GM19351 (cell line): ENCODE results near the gene PGGT1B.
"Not testable (repeated sequence)": the region's sequence is repeated elsewhere in the genome, so short reads cannot be mapped to it uniquely, and the experiment has no call there.

ENCODE experiments used
- ATAC-seq: cut with Tn5 transposase; IDR thresholded peaks from one replicate; pipeline ENCODE4 v1.9.1; 2021; ENCODE audit warnings: mild to moderate bottlenecking, moderate library complexity; ENCODE audit not compliant: unreplicated experiment

Gene PGGT1B

DNA sequence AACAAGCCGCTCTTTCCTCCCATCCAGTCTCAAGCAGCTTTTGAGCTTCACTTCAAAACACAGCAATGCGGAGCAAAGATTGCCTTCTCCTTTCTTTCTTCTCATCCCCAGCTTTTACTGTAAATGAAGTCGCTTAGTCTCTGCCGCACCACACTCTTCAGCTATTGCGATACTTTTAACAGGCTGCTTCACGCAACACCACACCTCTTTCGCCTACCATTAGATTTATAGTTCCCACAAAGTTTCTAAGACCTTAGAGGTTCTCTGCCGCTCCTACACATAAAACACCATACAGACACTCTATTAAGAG lies 711 bp downstream of the PGGT1B start:
- ATAC-seq, result peak; percentile 44

DNA sequence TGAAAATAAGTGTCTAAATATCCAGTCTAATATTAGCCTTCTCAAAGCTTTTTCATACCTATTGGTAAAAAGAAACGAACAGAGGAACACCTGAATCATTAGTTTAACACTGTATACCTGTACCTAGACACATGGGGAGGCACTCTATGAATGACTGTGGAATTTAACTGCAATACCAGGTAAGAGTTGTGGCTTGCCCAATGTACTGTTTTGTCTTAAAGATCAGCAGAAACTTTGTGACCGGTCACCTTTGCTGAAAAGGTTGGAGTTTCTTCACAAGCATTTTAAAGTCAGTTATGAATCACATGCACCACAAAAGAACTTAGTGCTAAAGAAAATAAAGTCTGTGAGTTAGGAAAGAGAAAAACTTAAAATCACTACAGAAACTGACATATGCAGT lies 2.4 kb downstream of the PGGT1B start:
- no peak for ATAC-seq

DNA sequence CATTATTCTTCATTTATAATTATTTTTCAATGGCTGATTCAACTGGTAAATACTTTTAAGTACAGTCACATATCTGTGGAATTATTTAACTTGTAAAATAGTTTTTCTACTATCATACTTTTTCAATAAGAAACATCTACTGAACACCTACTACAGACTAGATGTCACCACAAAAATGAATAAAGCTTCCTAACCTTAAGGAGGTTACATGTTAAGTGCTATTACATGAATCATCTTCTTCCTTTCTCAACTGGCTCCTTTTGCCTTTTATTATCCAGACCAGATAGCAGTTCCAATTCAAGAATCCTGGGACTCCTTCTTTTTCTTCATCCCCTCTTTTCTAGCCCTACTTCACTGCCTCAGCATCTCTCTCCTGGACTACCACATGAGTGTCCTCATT lies 4.7 kb downstream of the PGGT1B start:
- ATAC-seq, result no peak

DNA sequence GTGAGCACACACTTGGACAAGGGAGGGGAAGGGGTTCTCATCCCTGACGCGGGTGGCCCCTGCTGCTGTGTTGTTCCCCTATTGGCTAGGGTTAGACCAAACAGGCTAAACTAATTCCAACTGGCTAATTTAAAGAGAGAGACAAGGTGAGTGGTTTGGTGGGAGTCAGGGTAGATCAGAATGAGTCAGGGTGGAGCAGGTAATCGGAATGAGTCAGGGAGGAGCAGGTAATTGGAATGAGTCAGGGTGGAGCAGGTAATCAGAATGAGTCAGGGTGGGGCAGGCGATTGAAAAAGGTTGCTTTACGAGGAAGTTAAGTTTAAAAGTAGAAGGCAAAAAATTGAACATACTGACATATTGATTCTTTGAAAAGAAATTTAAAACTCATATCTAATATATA lies 13.3 kb downstream of the PGGT1B start:
- not testable (repeated sequence) for ATAC-seq

DNA sequence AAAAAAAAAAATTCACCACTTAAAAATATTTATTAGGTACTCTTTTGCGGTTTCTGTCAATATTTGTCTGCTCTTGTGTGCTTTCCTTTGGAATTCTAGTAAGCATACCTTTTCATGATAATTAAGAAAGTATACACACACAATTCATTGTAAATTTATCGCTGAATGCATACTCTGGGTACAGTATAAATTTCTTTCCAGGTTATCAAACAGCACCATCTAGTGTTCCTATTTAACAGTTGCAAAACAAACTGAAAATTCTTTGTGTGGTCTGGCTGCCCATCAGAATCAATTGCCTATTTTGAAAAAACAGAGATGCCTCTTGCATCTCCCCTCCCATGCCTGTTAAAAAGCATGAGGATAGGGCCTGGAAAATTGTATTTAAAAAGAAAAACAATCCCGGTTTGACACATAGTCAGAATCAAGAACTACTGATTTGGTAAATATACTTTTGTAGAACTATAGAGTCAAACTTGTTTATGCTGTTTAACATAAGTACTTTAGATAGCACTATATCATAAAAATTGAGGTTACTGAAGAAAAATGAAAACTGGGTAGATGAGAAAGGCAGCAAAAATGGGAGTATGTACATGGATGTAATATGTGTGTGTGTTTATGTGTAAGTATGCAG lies 16.2 kb downstream of the PGGT1B start:
- peak; percentile 61 for ATAC-seq

DNA sequence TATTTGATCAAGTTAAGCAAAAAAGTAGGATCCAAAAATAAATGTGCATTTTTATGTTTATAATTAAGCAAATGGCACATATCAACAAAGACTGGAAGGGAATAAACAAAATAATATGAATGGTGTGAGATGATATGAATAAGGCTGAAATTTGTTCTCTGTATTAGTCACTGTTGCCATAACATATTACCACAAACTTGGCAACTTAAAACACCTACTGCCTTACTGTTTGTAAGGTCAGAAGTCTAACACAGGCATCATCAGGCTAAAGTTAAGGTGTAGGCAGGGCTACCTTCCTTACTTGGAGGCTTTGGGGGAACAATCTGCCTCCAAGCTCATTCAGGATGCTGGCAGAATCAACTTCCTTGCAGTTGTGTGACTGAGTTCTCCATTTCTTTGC lies 19.3 kb downstream of the PGGT1B start:
- ATAC-seq, result peak; percentile 87

DNA sequence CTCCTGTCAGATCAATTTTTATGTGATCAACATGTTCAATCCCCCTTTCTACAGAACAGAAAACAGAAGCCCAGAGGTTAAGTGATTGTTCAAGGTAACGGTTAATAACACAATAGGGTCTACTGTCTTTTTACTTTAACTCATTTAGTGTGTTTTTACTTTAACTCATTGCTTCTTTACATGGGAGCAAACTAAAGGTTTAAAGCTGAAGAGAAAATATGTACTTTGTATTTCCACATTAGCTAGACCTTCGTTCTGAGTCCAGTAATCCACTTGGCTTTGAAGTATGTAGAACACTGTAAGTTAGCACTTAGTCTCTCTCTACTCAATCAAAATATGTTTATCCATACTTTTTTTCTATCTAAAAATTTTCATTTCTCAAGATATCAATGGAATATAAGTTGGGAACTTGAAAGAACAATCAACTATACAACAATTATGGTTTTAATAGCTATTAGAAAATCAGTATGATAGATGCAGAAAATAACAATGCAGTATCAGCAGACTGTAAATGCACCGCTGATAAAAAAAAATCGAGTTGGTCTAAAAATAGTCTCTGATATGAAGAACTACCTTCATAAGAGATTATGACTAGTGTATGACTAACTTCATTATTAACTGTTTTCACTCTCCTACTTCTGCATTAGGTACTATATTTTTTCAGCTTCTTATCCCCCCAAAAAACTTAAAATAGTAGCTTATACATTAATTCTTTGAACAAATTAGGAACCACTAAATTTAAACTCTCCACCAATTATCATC lies 20.6 kb downstream of the PGGT1B start:
- ATAC-seq, result no peak

DNA sequence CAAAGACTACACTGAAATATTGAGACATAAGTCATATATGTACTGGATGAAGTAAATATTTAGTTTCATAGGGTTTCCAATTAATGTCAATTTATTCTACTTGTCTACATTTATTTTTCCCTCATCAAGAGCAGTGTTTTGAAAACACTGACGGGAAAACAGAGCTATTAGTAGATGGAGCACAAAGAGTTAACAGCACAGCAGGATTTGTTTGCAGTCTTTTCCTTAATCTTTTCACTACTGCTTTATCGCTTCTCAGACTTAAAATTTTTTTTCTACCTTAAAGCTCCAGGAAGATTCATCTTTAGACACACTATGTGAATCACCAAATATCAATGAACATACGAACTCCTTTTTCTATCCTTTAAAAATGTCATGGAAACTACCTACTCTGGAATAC lies 25.6 kb downstream of the PGGT1B start:
- ATAC-seq, result no peak

DNA sequence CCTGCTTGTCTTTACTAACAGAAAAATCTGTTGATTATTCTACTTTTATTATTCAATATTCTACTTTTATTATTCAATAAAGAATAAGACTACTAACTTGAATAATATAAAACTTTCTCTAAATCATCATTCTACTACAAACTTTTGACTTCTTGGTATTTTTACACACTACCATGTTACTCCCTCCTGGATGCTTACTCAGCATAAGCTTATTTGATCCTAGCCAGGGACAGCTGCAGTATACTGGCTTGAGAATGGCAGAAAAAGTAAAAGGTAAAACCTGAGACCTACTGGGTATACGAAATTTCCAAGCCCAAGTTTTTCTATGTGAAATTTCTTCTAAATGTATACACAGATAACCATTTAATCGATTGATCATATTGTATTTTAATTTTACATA lies 26.1 kb downstream of the PGGT1B start:
- no peak for ATAC-seq

DNA sequence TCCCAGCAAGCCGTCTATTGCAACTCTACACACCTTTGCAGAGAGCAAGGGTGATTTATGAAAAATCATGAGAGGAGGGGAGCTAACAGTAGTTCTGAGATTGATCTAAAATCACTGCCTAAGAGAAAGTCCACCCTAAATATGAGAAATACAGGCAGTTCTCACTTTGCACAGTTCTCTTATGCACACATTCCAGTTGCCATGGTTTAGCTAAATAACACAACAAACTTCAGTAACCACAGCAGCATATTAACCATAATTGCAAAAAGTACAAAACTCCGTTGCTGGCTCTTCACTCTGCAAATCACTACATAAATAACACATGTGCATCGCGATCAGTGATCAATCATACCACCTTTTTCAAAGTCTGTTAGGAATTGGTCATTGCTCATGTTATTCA lies 31.1 kb downstream of the PGGT1B start:
- no peak for ATAC-seq

DNA sequence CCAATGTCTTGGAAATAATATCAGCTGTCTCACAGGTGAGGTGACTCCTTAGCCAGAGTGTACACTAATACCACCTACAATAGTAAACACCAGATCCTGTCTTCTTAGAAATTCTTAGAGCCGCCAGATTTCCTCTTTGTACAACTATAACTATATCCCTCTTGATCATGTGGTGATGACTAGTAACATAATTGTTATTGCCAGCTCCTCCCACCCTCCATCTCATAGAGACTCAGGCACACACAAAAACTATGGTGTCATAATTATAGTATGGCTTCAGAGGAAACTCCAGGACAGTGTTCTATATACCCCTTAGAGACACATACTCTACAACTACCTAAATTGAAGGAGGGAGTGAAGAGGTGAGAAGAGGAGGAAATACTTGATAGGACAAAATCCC lies 33.1 kb downstream of the PGGT1B start:
- no peak for ATAC-seq

DNA sequence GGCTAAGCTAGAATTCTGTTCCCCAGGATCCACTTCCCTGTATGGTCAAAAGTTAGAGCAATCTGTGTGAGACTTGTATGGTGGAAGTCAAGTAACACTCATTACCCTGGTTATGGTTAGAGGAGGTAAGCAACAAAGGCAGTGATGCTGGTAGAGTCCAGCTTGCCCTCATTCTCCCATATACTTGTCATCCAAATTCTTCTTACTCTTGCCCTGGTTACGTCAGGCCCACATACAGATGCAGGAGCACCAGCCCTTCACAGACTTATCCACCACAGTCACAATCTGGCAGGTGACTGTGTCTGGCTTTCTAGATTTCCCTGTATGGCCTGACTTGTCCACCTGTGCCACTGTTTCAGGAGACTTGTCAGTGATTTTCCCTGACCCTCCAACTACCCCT lies 35.4 kb downstream of the PGGT1B start:
- ATAC-seq, result no peak

DNA sequence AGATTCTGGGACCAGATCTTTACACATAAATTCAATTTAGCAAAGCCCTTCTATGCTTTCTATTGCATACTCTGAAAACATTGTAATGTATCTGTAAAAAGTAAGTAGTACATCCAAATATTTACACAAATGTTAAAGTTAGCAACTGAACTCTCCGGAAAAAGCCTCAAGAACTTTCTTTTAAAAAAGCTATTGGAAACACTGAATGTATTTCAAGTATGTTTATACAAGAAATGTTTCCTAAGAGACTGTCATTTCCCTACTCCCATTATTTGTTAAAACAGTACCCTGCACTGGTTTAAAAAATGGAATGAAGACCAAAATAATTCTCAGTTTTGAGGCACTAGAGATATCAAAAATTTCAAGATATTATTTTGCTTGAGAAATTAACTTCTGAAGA lies 48.1 kb downstream of the PGGT1B start:
- no peak for ATAC-seq

DNA sequence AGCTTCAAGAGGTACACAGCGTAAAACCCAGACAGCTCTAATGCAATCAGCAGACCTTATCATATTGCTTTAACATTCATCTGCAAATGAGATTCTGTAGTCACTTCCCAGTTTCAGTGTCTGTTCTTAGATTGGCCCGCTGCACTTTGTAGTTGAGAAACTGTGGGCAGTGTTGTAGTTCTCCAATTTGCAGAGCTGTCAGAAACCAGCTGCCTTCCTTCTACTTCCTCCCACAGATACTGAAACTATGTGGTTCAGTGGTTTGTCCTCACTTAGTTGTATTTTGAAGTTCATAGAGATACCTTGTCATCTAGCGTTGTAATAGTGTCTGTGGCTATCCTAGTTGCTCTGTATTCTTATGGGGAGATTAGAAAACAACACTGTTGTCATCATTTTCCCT lies 53.4 kb downstream of the PGGT1B start:
- peak; percentile 99 for ATAC-seq

DNA sequence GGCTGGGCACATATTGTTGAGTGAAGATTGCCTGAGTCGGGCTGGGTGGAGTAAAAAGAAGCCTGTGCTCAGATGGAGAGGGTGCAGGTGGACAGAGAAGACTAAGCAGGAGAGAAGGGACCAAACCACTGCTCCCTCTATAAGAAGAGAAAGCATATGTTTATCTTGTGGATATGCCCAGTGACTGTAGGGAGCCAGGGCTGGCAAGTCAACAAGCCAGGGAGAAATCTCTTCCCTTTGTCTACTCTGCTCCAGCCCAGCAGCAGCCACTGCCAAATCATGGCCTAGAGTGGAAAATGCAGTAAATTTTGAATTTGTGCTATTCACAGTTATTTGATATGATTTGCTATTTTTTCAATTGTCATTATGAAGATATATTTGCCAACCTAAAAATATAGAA lies 59.7 kb downstream of the PGGT1B start:
- ATAC-seq, result no peak

DNA sequence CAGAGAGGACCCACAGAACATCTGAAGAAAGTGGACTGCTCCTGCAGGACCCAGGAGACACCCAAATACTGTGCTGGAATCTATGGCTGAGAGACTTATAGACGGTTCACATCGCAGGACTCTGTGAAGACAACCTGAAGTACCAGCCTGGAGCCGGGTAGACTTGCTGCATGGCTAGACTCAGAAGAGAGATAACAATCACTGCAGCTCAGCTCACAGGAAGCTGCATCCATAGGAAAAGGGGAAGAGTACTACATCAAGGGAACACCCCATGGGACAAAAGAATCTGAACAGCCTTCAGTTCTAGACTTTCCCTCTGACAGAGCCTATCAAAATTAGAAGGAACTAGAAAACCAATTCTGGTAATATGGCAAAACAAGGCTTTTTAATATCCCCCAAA lies 66.5 kb downstream of the PGGT1B start:
- ATAC-seq, result no peak

DNA sequence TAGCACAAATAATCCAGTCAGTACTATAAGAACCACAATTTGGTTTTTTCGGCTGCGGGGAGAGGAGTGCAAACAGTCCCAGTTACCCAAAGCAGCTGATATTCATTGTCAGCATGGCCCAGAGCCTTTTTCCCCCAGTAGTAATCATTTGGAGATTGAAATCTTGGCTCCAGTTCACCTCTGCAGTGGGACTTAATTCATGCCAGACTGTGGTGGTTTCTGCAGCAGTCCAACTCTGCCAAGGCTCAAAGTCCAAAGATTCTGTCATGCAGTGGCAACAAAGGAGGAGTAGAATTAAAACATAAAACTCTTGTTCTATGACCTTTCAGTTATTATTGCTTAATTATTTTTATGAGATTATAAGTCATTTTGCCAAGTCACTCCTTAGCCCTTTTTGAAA lies 68.0 kb downstream of the PGGT1B start:
- ATAC-seq, result no peak

DNA sequence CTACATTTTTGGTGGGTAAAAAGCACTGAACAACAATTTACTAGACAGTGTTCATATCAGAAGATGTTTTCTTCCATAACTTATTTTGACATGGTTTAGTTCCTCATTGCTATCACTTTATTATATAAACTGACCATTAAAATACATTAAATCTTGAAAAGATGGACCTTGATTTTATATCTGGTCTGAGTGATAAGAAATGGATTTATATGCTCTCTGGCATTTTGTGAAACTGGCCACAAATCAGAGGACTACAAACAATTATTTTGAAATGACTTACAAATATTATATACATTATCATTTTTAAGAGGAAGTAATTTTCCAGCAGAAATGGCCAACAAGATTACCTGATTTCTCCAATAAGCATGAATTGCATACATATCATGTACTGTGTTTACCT lies 69.4 kb downstream of the PGGT1B start:
- ATAC-seq, result no peak

DNA sequence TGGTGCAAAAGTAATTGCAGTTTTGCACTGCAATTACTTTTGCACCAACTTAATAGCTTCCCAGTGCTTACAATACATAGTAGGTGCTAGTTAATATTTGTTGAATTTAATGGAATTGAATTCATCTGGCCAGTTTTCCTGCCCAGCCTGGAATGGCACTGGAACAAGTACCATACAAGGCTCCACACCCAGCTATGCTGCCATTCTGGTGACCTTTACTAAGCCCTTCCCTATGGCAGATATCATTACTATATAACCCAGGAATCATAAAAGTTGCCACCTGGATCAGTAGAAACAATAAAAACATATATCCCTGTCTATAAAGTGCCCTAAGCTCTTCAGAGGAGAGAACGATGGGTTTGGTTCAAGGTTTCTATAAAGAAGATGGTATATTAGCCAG lies 70.6 kb downstream of the PGGT1B start:
- no peak for ATAC-seq

DNA sequence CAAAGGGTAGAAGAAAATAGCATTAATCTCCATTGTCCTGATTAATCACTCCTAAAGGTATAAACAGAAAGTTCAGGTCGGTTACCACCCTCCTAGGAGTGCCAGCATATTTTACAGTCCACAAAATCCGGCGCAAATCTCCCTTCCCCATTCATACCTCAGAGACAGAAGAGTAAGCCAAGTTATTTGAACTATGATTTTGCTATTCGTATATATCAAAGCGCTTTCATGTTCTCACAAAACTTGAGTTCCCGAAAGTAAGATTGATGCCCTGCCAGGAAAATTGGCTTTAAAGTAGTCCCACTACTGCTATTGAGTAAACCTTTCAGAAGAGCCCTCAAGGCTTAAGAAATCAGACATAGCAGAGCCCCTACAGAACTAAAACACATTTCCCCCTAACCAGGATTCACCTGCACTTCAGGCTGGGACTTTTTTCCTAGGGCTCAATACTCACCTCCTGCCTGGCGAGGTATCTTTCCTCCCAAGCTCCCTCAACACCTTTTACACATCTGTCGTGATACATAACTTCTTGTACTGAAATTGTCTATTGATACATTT lies 71.1 kb downstream of the PGGT1B start:
- ATAC-seq, result no peak

DNA sequence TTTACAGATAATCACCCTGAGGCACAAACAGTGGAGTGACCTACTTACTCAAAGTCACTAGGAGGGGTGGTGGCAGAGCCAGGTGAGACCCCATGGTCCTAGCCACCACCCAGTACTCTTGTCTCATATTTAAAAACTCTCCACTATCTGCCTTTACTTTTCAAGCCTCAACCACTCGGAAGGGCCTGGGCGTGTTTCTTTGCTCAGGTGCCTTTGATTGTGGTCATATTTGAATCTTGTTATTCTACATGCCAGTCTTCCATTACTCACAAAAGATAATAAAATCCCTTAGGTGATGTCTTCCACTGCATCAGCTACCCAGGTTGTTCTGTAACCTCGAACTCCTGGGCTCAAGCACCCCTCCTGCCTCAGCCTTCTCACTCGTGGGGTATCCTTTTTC lies 72.3 kb downstream of the PGGT1B start:
- ATAC-seq, result no peak

DNA sequence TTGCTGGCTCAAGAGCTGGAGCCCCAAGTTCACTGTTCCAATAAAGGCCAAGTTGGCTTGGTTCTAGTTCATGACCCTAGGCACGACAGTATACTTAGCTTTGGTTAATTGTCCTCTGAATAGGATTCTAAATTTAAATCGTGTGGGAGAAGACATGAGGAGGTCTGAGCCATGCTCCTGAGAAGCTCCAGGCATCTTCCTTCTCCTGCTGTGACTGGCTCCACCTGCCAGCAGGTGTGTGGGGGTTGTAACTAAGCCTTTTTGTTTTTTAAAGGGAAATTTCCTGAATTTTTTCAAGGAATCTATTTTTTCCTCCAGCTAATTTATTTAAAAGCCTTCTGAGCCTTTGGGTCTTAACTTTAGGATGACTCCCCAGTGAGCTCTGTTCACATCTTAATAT lies 72.8 kb downstream of the PGGT1B start:
- ATAC-seq, result no peak

DNA sequence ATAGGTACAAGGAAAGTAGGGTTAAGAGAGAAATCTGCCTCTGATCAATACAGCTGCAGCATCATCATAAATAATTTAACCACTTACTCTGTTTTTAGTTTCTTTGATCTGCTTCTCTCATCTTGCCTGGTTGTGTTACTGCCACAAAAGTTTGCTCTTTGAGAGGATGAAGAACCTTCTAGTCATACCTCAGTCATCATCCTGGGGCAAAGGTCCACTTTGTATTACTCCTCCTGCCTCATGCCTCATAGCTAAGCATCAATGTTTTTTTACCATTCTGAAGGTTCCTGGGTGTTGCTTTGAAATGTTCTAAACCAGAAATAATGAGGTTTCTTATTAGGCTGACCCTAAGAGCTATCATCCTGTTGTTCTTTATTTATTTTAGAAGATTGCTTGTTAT lies 75.9 kb downstream of the PGGT1B start:
- no peak for ATAC-seq
